Measurements from ENCODE around the gene CGB7. TPM values are rescaled to one million over a fixed set of nuclear protein-coding genes. Genes with fewer than 3 reads are reported as not detected.
"Not testable (repeated sequence)": the region's sequence is repeated elsewhere in the genome, so short reads cannot be mapped to it uniquely, and the experiment has no call there.

Gene CGB7
- total RNA-seq, 5 donors from 2014 or later (not counting 1 experiment from before 2014, with no cell fraction given): not detected

DNA sequence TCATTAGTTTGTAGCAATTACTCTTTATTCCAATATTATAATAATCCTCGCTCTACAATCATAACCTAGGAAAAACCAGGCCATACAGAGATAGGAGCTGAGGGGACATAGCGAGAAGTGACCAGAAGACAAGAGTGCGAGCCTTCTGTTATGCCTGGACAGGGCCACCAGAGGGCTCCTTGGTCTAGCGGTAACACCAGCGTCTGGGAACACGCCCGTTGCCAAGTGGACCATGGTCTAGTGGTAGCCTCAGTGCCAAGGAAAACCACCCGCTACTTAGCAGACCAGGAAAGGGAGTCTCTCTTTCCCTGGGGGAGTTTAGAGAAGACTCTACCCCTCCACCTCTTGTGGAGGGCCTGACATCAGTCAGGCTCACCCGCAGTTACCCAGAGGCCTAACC is 17.3 kb upstream of the CGB7 start:
- 0% methylated on average over 1 of the region's 9 CpGs for WGBS (ENCODE audit: insufficient coverage)
- H3K27ac ChIP-seq (ENCODE audit: low read length); H3K4me3 Mint-ChIP-seq; H3K36me3 ChIP-seq (ENCODE audit: control insufficient read depth in 2 of 2, extremely low read depth in 1 of 2, insufficient read depth in 1 of 2, low read length in 1 of 2); H3K9me3 ChIP-seq; DNase-seq; ATAC-seq (replicated peaks in 1 of 4); H3K27ac Mint-ChIP-seq; H3K36me3 Mint-ChIP-seq; H3K4me3 ChIP-seq (ENCODE audit: control insufficient read depth in 1 of 2, extremely low read depth in 1 of 2, low read length in 1 of 2); H3K9me3 Mint-ChIP-seq; POLR2A ChIA-PET: not testable (repeated sequence)
- Mint-ChIP-seq H3K4me1 (peaks cover 10 to 17% (median 12%) of the 10 kb centered on the region in 3 donors), H3K27me3 (peaks cover 43 to 60% of the 10 kb centered on the region in 2 donors)
- Histone ChIP-seq H3K27me3 (replicated peaks in 1 of 2; ENCODE audit: control insufficient read depth in 2 of 2, extremely low read depth in 1 of 2, insufficient read depth in 2 of 2, low read length in 1 of 2) (peaks cover 0 to 73% of the 10 kb centered on the region in 2 experiments), H3K4me1 (ENCODE audit: control insufficient read depth in 1 of 2, extremely low read depth in 1 of 2, insufficient read depth in 2 of 2, low read length in 2 of 2) (peaks cover 0 to 12% of the 10 kb centered on the region in 2 experiments)
- CTCF ChIA-PET: interaction anchor here in 1 of 2 donors (0.6 kb wide), 1 partner anchor 1649 kb away, joined by 3 read pairs; no protein-coding TSS in a partner anchor

DNA sequence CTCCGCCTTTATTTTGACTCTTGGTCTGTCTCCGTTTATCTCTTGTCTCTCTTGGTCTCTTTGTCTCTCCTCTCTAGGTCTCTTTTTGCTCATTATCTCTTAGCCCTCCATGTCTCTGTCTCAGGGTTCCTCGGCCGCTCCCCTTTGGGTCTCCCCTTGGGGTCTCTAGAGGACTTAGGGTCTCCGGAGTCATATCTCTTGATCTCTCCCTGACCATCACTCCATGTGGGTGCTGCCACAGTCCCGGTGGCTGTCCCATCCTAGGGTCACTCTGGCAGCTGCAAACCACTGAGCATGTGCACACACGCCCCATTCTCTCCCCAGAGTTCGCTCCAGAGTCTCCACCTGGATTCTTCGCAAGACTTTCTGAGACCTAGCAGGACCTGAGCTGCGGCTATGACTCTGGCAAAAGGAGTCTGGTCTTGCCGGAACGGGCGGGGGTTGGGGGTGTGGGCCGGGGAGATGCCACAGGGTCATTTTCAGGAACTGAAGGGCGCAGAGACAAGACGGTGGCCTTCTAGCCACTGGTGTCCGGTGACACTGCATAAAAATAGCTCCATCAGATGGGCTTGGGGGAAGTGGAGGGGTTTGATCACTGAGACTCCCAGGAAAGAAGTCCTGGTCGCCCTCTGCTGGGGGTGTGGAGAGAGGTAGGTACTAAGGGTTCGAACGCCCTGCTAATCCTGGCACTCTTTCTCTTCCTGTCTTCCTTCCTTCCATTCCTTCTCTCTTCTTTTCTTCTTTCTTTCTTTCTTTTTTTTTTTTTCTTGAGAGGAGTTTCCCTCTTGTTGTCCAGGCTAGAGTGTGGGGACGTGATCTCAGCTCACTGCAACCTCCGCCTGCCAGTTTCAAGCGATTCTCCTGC is 16.2 kb upstream of the CGB7 start:
- no peaks in the 10 kb centered on the region for H3K36me3 Mint-ChIP-seq
- Histone ChIP-seq H3K36me3 (ENCODE audit: control insufficient read depth in 2 of 2, extremely low read depth in 1 of 2, insufficient read depth in 1 of 2, low read length in 1 of 2) (no peaks in the 10 kb centered on the region), H3K27ac (ENCODE audit: low read length) (no peak overlapping the region), H3K4me3 (ENCODE audit: control insufficient read depth in 1 of 2, extremely low read depth in 1 of 2, low read length in 1 of 2) (no peak overlapping the region), H3K4me1 (ENCODE audit: control insufficient read depth in 1 of 2, extremely low read depth in 1 of 2, insufficient read depth in 2 of 2, low read length in 2 of 2) (peaks cover 0 to 12% of the 10 kb centered on the region in 2 experiments), H3K9me3 (no peaks in the 10 kb centered on the region), H3K27me3 (replicated peaks in 1 of 2; ENCODE audit: control insufficient read depth in 2 of 2, extremely low read depth in 1 of 2, insufficient read depth in 2 of 2, low read length in 1 of 2) (peaks cover 5 to 78% of the 10 kb centered on the region in 2 experiments)
- WGBS (ENCODE audit: insufficient coverage): 78% methylated on average over 13 of the region's 23 CpGs
- no peak overlapping the region for H3K27ac Mint-ChIP-seq
- H3K4me1 Mint-ChIP-seq: peaks cover 10 to 17% (median 12%) of the 10 kb centered on the region in 3 donors
- CTCF ChIA-PET: interaction anchor here (0.7 kb wide), 2 partner anchors 81 to 1739 kb away, joined by 3 to 4 read pairs; no protein-coding TSS in a partner anchor
- H3K9me3 Mint-ChIP-seq: peaks cover 0 to 5% (median 0%) of the 10 kb centered on the region in 3 donors
- peak overlapping the region in 2 of 3 donors; percentile 14 to 74 for H3K4me3 Mint-ChIP-seq
- ATAC-seq (replicated peaks in 1 of 4) (no peak), DNase-seq (no peak)
- H3K27me3 Mint-ChIP-seq: peaks cover 53 to 70% of the 10 kb centered on the region in 2 donors
- POLR2A ChIA-PET: no interaction called here

DNA sequence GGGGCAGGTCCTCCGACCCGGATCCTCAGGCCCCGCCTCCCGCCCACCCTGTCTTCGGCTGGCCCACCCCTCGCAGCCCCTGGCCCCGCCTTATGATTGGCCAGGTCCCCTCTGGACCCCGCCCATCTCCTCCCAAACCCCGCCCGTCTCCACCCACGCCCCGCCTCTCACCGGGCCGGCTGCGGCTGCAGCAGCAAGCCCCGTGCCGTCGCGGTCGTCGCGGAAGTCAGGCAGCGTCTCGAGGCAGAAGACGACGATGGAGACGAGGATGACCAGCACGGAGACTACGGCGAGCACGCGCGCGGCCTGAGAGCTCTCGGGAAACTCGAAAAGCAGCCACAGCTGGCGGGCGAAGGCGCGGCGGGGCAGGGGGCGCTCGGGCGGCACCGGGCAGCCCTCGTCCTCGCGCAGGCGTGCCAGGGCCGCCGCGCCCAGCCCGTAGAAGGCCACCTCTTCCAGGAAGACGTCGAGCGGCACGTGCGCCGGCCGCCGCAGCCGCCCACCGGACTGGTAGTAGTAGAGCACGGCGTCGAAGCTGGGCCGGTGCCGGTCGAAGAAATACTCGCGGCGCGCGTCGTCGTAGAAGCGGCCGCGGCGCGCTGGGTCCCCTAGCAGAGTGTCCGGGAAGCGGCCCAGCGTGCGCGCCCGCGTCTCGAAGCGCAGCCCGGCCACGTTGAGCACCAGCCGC is 14.5 kb upstream of the CGB7 start:
- CTCF ChIA-PET: no interaction called here

DNA sequence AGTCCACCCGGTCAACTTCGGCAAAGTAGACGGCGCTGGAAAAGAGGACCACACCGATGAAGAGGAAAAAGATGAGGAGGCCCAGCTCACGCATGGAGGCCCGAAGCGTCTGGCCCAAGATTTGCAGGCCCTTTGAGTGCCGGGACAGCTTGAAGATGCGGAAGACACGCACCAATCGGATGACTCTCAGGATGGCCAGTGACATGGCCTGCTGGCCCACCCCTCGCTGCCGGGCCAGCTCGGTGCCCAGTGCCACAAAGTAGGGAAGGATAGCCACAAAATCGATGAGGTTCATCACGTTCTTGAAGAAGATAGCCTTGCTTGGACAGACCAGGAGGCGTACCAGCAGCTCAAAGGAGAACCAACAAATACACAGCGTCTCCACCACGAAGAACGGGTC is 12.9 kb upstream of the CGB7 start:
- Mint-ChIP-seq H3K9me3 (peaks cover 0 to 5% (median 0%) of the 10 kb centered on the region in 3 donors), H3K4me3 (no peak overlapping the region), H3K4me1 (peaks cover 12 to 21% (median 12%) of the 10 kb centered on the region in 3 donors), H3K27ac (peak overlapping the region in 1 of 2 donors; percentile 7), H3K36me3 (no peaks in the 10 kb centered on the region), H3K27me3 (peaks cover 66 to 82% of the 10 kb centered on the region in 2 donors)
- CTCF ChIA-PET: interaction anchor here in 1 of 2 donors (0.6 kb wide), 1 partner anchor 699 kb away, joined by 4 read pairs; no protein-coding TSS in a partner anchor
- H3K4me1 ChIP-seq (ENCODE audit: control insufficient read depth in 1 of 2, extremely low read depth in 1 of 2, insufficient read depth in 2 of 2, low read length in 2 of 2): peaks cover 0 to 12% of the 10 kb centered on the region in 2 experiments
- H3K27me3 ChIP-seq (replicated peaks in 1 of 2; ENCODE audit: control insufficient read depth in 2 of 2, extremely low read depth in 1 of 2, insufficient read depth in 2 of 2, low read length in 1 of 2): peaks cover 7 to 80% of the 10 kb centered on the region in 2 experiments
- no peaks in the 10 kb centered on the region for H3K9me3 ChIP-seq
- 94% methylated on average over 21 of the region's 21 CpGs for WGBS (ENCODE audit: insufficient coverage)
- no peak for DNase-seq
- POLR2A ChIA-PET: no interaction called here
- H3K4me3 ChIP-seq (ENCODE audit: control insufficient read depth in 1 of 2, extremely low read depth in 1 of 2, low read length in 1 of 2): no peak overlapping the region
- H3K27ac ChIP-seq (ENCODE audit: low read length): no peak overlapping the region
- no peaks in the 10 kb centered on the region for H3K36me3 ChIP-seq (ENCODE audit: control insufficient read depth in 2 of 2, extremely low read depth in 1 of 2, insufficient read depth in 1 of 2, low read length in 1 of 2)
- no peak for ATAC-seq (replicated peaks in 1 of 4)

More for the DNA sequence above, 14.5 kb upstream of the CGB7 start:
- no peaks in the 10 kb centered on the region for H3K36me3 Mint-ChIP-seq
- WGBS (ENCODE audit: insufficient coverage): 13% methylated on average over 88 of the region's 93 CpGs
- H3K27me3 Mint-ChIP-seq: peaks cover 58 to 78% of the 10 kb centered on the region in 2 donors
- H3K4me1 ChIP-seq (ENCODE audit: control insufficient read depth in 1 of 2, extremely low read depth in 1 of 2, insufficient read depth in 2 of 2, low read length in 2 of 2): peaks cover 0 to 12% of the 10 kb centered on the region in 2 experiments
- H3K9me3 Mint-ChIP-seq: peaks cover 0 to 5% (median 0%) of the 10 kb centered on the region in 3 donors
- H3K4me1 Mint-ChIP-seq: peaks cover 10 to 17% (median 12%) of the 10 kb centered on the region in 3 donors
- H3K9me3 ChIP-seq: no peaks in the 10 kb centered on the region
- POLR2A ChIA-PET: no interaction called here
- no peaks in the 10 kb centered on the region for H3K36me3 ChIP-seq (ENCODE audit: control insufficient read depth in 2 of 2, extremely low read depth in 1 of 2, insufficient read depth in 1 of 2, low read length in 1 of 2)
- DNase-seq (peak in 3 of 35 experiments; percentile 11 to 25 (median 21)), ATAC-seq (replicated peaks in 1 of 4) (peak in 3 of 4 experiments; percentile 30 to 52 (median 34))
- peak overlapping the region in 1 of 3 donors; percentile 15 for H3K4me3 Mint-ChIP-seq
- H3K4me3 ChIP-seq (ENCODE audit: control insufficient read depth in 1 of 2, extremely low read depth in 1 of 2, low read length in 1 of 2): no peak overlapping the region
- H3K27me3 ChIP-seq (replicated peaks in 1 of 2; ENCODE audit: control insufficient read depth in 2 of 2, extremely low read depth in 1 of 2, insufficient read depth in 2 of 2, low read length in 1 of 2): peaks cover 5 to 76% of the 10 kb centered on the region in 2 experiments
- H3K27ac ChIP-seq (ENCODE audit: low read length): no peak overlapping the region
- H3K27ac Mint-ChIP-seq: no peak overlapping the region

DNA sequence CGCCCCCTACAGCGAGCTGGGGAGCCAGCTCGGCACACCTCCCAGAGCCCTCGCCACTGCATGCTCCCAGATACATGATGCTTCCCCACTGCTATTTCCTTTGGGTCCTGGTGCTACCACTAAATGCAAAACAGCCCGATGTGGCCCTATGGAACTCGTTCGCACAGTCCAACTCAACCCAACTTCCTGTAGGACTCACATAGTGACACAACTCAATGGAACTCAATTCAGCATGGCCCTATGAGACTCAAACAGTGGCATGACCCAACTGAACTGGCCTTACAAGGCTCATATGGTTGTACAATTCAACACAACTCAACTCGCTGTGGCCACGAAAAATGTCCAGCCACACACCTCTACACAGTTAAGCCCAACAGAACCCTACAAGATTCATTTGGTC is 11.5 kb upstream of the CGB7 start:
- Histone ChIP-seq H3K27me3 (replicated peaks in 1 of 2; ENCODE audit: control insufficient read depth in 2 of 2, extremely low read depth in 1 of 2, insufficient read depth in 2 of 2, low read length in 1 of 2) (peaks cover 7 to 81% of the 10 kb centered on the region in 2 experiments), H3K36me3 (ENCODE audit: control insufficient read depth in 2 of 2, extremely low read depth in 1 of 2, insufficient read depth in 1 of 2, low read length in 1 of 2) (no peaks in the 10 kb centered on the region), H3K9me3 (no peaks in the 10 kb centered on the region), H3K4me1 (ENCODE audit: control insufficient read depth in 1 of 2, extremely low read depth in 1 of 2, insufficient read depth in 2 of 2, low read length in 2 of 2) (peaks cover 0 to 19% of the 10 kb centered on the region in 2 experiments), H3K27ac (ENCODE audit: low read length) (no peak overlapping the region), H3K4me3 (ENCODE audit: control insufficient read depth in 1 of 2, extremely low read depth in 1 of 2, low read length in 1 of 2) (no peak overlapping the region)
- H3K36me3 Mint-ChIP-seq: no peaks in the 10 kb centered on the region
- ChIA-PET CTCF (no interaction called here), POLR2A (no interaction called here)
- no peak for ATAC-seq (replicated peaks in 1 of 4)
- H3K4me3 Mint-ChIP-seq: no peak overlapping the region
- no peak for DNase-seq
- peaks cover 12 to 21% (median 13%) of the 10 kb centered on the region in 3 donors for H3K4me1 Mint-ChIP-seq
- no peak overlapping the region for H3K27ac Mint-ChIP-seq
- H3K9me3 Mint-ChIP-seq: peaks cover 0 to 5% (median 0%) of the 10 kb centered on the region in 3 donors
- peaks cover 60 to 78% of the 10 kb centered on the region in 2 donors for H3K27me3 Mint-ChIP-seq
- WGBS (ENCODE audit: insufficient coverage): 95% methylated on average over 9 of the region's 9 CpGs

DNA sequence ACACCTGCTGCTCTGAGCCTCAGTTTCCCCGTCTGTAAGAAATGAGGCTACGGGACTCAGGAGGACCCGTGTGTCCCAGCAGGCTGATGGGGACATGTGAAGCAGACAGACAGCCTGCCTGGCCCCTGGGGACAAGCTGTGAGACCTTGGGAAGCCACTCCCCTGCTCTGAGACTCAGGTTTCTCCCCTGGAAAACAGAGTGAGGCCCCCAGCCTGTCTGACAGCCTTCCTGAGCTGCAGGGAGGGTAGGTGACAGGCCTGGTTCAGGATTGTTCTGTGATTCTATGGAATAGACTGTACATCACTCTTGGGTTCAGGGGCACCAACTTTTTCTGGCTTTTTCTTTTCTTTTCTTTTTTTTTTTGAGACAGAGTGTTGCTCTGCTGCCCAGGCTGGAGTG is 10.0 kb upstream of the CGB7 start:
- peaks cover 1 to 11% (median 6%) of the 10 kb centered on the region in 3 donors for H3K4me1 Mint-ChIP-seq
- no peak overlapping the region for H3K4me3 Mint-ChIP-seq
- no peaks in the 10 kb centered on the region for H3K36me3 ChIP-seq (ENCODE audit: control insufficient read depth in 2 of 2, extremely low read depth in 1 of 2, insufficient read depth in 1 of 2, low read length in 1 of 2)
- H3K27me3 Mint-ChIP-seq: peaks cover 46 to 73% of the 10 kb centered on the region in 2 donors
- H3K27ac Mint-ChIP-seq: no peak overlapping the region
- peaks cover 7 to 81% of the 10 kb centered on the region in 2 experiments for H3K27me3 ChIP-seq (replicated peaks in 1 of 2; ENCODE audit: control insufficient read depth in 2 of 2, extremely low read depth in 1 of 2, insufficient read depth in 2 of 2, low read length in 1 of 2)
- no peaks in the 10 kb centered on the region for H3K36me3 Mint-ChIP-seq
- peaks cover 0 to 12% of the 10 kb centered on the region in 2 experiments for H3K4me1 ChIP-seq (ENCODE audit: control insufficient read depth in 1 of 2, extremely low read depth in 1 of 2, insufficient read depth in 2 of 2, low read length in 2 of 2)
- H3K9me3 Mint-ChIP-seq: peaks cover 0 to 5% (median 0%) of the 10 kb centered on the region in 3 donors
- ATAC-seq (replicated peaks in 1 of 4) (no peak), DNase-seq (no peak)
- no peak overlapping the region for H3K4me3 ChIP-seq (ENCODE audit: control insufficient read depth in 1 of 2, extremely low read depth in 1 of 2, low read length in 1 of 2)
- no peak overlapping the region for H3K27ac ChIP-seq (ENCODE audit: low read length)
- WGBS (ENCODE audit: insufficient coverage): 53% methylated on average over 3 of the region's 3 CpGs
- ChIA-PET CTCF (interaction anchor here (0.6 to 0.7 kb wide), 2 partner anchors 9 to 155 kb away, joined by 3 to 4 read pairs; no protein-coding TSS in a partner anchor), POLR2A (no interaction called here)
- no peaks in the 10 kb centered on the region for H3K9me3 ChIP-seq
